Fibroblast of mammary gland (primary cell): Measurements from ENCODE around the gene DECR2.

Experiments
- DNase-seq: peaks from one replicate; pipeline ENCODE4 v3.0.0-alpha.2; 2010; ENCODE audit warnings: low read depth
- H3K4me3 ChIP-seq: 2 replicates; pipeline ENCODE4 v1.5.1; 2011; ENCODE audit warnings: low read depth, mild to moderate bottlenecking, low read length, moderate library complexity; ENCODE audit not compliant: control insufficient read depth
- TF ChIP-seq, protein P1 (sequence below): conservative IDR thresholded peaks from 2 replicates; pipeline ENCODE4 v1.5.1; 2011; ENCODE audit warnings: low read depth, low read length, inconsistent platforms; ENCODE audit not compliant: control insufficient read depth, insufficient read depth

Gene DECR2, protein sequence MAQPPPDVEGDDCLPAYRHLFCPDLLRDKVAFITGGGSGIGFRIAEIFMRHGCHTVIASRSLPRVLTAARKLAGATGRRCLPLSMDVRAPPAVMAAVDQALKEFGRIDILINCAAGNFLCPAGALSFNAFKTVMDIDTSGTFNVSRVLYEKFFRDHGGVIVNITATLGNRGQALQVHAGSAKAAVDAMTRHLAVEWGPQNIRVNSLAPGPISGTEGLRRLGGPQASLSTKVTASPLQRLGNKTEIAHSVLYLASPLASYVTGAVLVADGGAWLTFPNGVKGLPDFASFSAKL

DNA sequence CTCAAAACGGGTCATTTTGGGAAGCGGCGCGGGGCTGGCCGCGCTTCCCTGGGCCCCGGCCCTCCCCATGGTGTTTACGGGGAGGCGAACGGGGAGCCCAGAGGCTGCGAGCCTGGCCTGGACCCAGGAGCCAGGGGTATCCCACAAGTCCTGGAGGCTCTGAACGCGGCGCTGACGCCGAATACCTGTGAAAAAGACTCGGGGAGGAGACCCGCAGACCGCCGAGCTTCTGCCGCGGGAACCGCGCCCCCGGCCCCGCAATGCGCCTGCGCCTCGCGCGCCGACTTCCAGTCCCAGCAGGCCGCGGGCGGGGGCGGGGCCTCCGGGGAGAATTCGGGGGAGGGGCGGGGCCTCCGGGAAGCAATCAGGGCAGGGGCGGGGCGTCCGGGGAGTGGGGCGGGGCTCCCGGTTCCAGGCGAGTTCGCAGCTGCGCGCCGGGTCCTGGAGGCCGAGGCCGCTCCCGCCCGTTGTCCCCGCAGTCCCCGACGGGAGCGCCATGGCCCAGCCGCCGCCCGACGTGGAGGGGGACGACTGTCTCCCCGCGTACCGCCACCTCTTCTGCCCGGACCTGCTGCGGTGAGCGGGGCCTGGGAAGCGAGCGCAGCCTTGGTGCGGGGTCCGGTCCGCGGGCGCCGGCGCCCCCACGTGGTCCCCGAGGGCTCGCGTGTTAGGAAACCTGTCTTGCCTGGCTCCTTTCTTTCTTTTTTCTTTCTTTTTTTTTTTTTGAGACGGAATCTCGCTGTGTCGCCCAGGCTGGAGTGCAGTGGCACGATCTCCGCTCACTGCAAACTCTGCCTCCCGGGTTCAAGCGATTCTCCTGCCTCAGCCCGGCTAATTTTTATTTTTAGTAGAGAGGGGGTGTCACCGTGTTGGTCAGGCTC, at the start of gene DECR2:
DECR2 (plus strand) TSS at position 418 of the 881 bp plus-strand sequence; CDS start at position 497, 79 bp downstream.
- TF ChIP-seq, protein P1, sequence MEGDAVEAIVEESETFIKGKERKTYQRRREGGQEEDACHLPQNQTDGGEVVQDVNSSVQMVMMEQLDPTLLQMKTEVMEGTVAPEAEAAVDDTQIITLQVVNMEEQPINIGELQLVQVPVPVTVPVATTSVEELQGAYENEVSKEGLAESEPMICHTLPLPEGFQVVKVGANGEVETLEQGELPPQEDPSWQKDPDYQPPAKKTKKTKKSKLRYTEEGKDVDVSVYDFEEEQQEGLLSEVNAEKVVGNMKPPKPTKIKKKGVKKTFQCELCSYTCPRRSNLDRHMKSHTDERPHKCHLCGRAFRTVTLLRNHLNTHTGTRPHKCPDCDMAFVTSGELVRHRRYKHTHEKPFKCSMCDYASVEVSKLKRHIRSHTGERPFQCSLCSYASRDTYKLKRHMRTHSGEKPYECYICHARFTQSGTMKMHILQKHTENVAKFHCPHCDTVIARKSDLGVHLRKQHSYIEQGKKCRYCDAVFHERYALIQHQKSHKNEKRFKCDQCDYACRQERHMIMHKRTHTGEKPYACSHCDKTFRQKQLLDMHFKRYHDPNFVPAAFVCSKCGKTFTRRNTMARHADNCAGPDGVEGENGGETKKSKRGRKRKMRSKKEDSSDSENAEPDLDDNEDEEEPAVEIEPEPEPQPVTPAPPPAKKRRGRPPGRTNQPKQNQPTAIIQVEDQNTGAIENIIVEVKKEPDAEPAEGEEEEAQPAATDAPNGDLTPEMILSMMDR, result no peak
- peak within 1 kb of the TSS; percentile 78 for H3K4me3 ChIP-seq
- peak; percentile 81 for DNase-seq

DNA sequence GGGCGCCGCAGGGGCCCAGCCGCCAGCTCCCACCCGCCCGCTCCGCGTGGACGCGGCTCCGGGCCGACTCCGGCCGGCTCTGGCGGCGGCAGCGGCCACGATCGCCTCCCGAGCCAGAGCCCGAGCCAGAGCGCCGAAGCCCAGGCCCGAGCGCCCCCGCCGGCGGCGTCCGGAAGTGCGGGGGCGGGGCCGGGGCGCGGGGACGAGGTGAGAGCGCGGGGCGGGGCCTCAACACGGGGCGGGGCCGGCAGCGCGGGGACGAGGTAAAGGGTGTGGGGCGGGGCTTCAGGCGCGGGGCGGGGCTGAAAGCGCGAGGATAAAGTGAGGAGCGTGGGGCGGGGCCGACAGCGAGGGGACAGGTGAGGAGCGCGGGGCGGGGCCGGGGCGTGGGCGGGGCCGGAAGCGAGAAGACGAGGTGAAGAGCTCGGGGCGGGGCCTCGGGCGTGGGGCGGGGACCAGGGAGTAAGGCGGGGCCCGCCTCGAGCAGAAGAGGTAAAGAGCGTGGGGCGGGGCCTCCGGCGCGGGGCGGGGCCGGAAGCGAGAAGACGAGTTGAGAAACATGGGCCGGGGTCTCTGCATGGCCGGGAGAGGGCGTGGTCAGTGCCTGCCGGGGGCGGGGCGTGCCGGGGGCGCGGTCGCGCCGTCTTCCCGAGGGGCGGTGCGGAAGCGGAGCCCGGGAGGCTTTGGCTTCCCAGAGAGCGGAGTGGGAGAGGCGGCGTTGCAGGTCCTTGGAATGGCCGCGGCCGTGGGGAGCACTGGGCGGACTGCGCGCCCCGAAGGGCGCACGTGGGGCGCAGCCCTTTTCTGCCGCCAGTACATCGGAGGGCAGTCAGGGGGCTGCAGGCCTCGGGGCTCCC, 48.9 kb upstream of the DECR2 start, which contains the start of gene AXIN1:
AXIN1 (minus strand) TSS at position 177 of the 857 bp plus-strand sequence. CDS start 5,698 bp downstream, outside the sequence.
- peak; percentile 81 for DNase-seq
- TF ChIP-seq, protein P1, result no peak
- peak within 1 kb of the TSS; percentile 67 for H3K4me3 ChIP-seq

DNA sequence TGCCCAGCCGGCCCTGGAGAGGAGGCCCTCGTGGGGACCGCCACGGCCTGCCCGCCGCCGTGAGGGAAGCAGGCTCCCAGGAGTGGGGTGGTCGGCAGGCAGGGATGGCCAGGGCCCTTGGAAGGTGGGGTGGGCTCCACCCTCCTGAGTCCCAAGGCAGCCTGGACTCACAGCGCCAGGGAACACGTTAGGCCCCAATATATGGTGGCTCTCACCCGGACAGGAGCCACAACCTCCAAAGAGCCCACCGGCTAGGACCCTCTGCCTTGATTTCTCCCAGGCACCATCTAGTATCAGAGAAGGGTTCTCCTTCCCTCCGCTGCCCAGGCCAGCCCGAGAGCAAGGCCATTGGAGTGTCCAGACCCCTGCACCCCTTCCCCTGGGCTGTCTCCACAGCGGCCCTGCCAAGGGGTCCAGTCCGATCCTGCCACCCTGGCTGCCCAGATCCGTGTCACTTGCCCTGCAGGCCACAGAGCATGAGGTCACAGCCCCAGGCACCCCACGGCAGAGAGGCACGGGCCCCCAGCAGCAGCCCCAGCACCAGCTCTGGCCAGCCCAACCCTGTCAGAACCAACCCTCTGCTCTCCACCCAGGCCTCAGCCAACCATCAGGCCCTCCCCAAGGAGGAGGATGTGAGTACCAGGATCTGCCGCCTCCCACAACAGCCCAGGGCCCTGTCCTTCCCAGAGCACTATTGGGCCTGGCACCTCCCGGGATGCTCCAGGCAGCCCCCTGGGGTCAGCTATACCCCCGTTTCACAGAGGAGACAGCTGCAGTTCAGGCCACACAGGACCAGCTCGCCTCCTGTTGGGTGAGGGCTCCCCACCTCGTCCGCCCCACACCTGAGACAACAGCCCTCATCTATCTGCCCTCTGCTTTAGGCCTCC, 48.0 kb upstream of the DECR2 start:
- no peak for DNase-seq
- H3K4me3 ChIP-seq, result peak overlapping the region; percentile 26
- TF ChIP-seq, protein P1, result no peak

DNA sequence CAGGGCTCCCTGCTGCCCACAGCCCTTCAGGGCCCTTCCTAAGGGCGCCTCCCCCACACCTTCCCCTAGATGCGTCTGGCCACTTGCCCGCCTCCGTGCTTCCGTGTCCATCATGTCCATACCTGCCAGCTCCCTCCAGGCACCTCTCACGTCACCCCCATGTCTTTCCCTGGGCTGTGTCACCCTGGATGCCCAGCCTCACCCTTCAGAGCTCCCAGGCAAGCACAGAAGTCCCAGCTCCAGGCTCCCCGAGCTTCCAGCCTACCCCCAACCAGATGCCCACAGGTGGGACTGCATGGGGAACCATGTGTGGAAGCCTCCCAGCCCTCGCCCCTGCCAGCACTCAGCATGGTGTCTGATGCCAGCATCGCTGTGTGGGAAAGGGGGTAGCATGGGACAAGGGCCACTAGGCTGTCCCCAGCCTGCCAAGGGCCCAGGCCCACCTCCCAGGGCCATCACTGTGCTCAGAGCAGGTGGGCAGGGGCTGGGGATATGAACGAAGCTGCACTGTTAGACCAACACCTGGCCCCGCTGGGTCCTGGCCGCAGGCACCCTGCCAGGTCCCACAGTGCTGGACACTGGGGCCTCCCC, 47.3 kb upstream of the DECR2 start:
- no peak overlapping the region for H3K4me3 ChIP-seq
- DNase-seq, result no peak
- TF ChIP-seq, protein P1, result no peak

DNA sequence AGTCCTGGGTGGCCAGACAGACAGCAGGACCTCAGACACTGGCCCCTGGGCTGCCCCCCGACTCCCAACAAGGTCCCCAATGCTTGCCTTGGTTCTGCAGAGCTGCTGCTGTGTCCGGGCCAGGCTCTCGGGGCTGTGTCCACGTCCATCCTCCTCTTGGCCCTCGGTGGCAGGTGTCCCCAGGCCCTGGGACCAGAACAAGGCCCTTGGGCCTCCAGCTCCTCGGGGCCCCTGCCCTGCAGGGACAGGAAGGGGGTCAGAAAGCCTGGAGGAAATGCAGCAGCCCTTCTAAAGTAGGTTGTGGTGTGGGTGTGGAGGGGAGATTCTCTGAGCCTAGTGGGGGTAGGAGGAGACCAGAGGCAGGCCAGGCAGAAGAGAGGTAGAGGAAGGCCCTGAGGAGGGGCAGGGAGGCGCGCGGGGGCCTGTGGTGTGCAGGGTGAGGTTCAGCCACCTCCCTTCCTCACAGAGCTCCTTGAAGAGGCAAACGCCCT, 46.7 kb upstream of the DECR2 start:
- H3K4me3 ChIP-seq, result no peak overlapping the region
- DNase-seq, result no peak
- TF ChIP-seq, protein P1, result no peak
